Measurements from ENCODE around the gene C17orf114.

C17orf114 gene

DNA sequence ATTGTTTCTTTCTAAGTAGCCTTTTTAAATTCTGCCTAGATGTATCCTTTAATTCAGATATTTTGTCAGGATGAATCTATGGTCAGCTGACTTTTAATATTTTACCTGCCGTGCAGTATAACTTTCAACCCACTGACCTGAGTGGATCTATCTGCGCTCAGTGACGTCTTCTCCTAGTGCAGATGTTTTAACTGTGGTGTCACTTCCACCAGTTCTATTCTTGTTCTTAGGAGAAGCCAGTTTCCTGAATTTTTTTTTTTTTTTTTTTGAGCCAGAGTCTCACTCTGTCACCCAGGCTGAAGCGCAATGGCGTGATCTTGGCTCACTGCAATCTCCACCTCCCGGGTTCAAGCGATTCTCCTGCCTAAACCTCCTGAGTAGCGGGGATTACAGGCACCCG is 35.4 kb downstream of the C17orf114 start:
- Histone ChIP-seq H3K79me2 (ENCODE audit: low read length) (no peaks in the 10 kb centered on the region), H2AFZ (ENCODE audit: low read depth, low read length) (no peak overlapping the region), H3K27ac (ENCODE audit: low read length) (no peak overlapping the region), H4K20me1 (ENCODE audit: insufficient read depth, low read length) (no peaks in the 10 kb centered on the region), H3K4me1 (ENCODE audit: low read length) (no peaks in the 10 kb centered on the region), H3K27me3 (ENCODE audit: low read depth, low read length) (no peaks in the 10 kb centered on the region), H3K4me2 (ENCODE audit: low read length) (no peak overlapping the region), H3K9me3 (ENCODE audit: insufficient read depth, low read length) (no peaks in the 10 kb centered on the region), H3K9ac (ENCODE audit: low read length) (no peak overlapping the region), H3K4me3 (ENCODE audit: low read length) (no peak overlapping the region), H3K36me3 (replicated peaks; ENCODE audit: low read depth, low read length) (no peaks in the 10 kb centered on the region)
- TF ChIP-seq, protein P1, sequence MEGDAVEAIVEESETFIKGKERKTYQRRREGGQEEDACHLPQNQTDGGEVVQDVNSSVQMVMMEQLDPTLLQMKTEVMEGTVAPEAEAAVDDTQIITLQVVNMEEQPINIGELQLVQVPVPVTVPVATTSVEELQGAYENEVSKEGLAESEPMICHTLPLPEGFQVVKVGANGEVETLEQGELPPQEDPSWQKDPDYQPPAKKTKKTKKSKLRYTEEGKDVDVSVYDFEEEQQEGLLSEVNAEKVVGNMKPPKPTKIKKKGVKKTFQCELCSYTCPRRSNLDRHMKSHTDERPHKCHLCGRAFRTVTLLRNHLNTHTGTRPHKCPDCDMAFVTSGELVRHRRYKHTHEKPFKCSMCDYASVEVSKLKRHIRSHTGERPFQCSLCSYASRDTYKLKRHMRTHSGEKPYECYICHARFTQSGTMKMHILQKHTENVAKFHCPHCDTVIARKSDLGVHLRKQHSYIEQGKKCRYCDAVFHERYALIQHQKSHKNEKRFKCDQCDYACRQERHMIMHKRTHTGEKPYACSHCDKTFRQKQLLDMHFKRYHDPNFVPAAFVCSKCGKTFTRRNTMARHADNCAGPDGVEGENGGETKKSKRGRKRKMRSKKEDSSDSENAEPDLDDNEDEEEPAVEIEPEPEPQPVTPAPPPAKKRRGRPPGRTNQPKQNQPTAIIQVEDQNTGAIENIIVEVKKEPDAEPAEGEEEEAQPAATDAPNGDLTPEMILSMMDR (IDR thresholded peaks at IDR 0.05; ENCODE audit: low read depth, low read length), result no peak
- TF ChIP-seq EZH2phosphoT487 (IDR thresholded peaks at IDR 0.05; ENCODE audit: low read depth), result no peak

DNA sequence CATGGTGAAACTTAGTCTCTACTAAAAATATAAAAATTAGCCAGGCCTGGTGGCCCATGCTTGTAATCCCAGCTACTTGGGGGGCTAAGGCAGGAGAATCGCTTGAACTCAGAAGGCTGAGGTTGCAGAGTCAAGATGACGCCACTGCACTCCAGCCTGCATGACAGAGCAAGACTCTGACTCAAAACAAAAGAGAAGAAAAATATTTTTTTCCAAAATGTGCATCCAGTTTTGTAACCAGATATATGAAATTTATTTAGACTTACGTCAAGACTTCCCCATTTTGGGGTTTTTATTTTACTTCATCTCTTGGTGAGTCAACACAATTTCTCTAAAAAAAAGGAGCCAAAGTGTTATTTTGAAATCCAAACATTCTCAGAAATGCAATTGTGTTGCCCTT is 35.9 kb downstream of the C17orf114 start:
- H4K20me1 ChIP-seq (ENCODE audit: insufficient read depth, low read length), result no peaks in the 10 kb centered on the region
- H3K9ac ChIP-seq (ENCODE audit: low read length), result no peak overlapping the region
- no peaks in the 10 kb centered on the region for H3K27me3 ChIP-seq (ENCODE audit: low read depth, low read length)
- no peaks in the 10 kb centered on the region for H3K9me3 ChIP-seq (ENCODE audit: insufficient read depth, low read length)
- H3K4me2 ChIP-seq (ENCODE audit: low read length), result no peak overlapping the region
- no peak overlapping the region for H2AFZ ChIP-seq (ENCODE audit: low read depth, low read length)
- no peaks in the 10 kb centered on the region for H3K79me2 ChIP-seq (ENCODE audit: low read length)
- TF ChIP-seq, protein P1 (IDR thresholded peaks at IDR 0.05; ENCODE audit: low read depth, low read length), result no peak
- TF ChIP-seq EZH2phosphoT487 (IDR thresholded peaks at IDR 0.05; ENCODE audit: low read depth), result no peak
- no peak overlapping the region for H3K27ac ChIP-seq (ENCODE audit: low read length)
- no peaks in the 10 kb centered on the region for H3K36me3 ChIP-seq (replicated peaks; ENCODE audit: low read depth, low read length)
- no peak overlapping the region for H3K4me3 ChIP-seq (ENCODE audit: low read length)
- no peaks in the 10 kb centered on the region for H3K4me1 ChIP-seq (ENCODE audit: low read length)

DNA sequence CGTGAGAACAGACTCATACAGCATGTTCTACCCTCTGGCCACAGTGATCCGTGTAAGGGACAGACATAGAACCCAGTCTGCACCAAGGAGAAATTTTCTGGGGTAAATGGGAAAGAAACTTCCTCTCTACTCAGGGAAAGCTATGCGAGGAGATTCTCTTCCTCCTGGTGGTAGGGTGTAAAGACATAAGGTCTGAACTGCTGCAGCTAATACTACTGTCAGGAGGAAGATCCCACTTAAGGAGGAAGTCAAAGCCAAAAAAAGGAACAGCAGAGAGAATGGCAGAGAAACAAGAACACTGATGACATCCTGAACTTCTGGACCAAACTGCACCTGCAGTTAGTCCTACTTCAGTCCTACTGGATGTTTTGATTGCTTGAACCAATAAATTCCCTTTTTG is 37.5 kb downstream of the C17orf114 start:
- no peak overlapping the region for H3K4me3 ChIP-seq (ENCODE audit: low read length)
- H3K27ac ChIP-seq (ENCODE audit: low read length), result no peak overlapping the region
- no peak overlapping the region for H3K9ac ChIP-seq (ENCODE audit: low read length)
- H3K4me2 ChIP-seq (ENCODE audit: low read length), result no peak overlapping the region
- TF ChIP-seq EZH2phosphoT487 (IDR thresholded peaks at IDR 0.05; ENCODE audit: low read depth), result no peak
- TF ChIP-seq, protein P1 (IDR thresholded peaks at IDR 0.05; ENCODE audit: low read depth, low read length), result no peak
- no peaks in the 10 kb centered on the region for H3K79me2 ChIP-seq (ENCODE audit: low read length)
- H2AFZ ChIP-seq (ENCODE audit: low read depth, low read length), result no peak overlapping the region
- H3K9me3 ChIP-seq (ENCODE audit: insufficient read depth, low read length), result no peaks in the 10 kb centered on the region
- H4K20me1 ChIP-seq (ENCODE audit: insufficient read depth, low read length), result no peaks in the 10 kb centered on the region
- no peaks in the 10 kb centered on the region for H3K27me3 ChIP-seq (ENCODE audit: low read depth, low read length)
- no peaks in the 10 kb centered on the region for H3K4me1 ChIP-seq (ENCODE audit: low read length)
- H3K36me3 ChIP-seq (replicated peaks; ENCODE audit: low read depth, low read length), result no peaks in the 10 kb centered on the region

DNA sequence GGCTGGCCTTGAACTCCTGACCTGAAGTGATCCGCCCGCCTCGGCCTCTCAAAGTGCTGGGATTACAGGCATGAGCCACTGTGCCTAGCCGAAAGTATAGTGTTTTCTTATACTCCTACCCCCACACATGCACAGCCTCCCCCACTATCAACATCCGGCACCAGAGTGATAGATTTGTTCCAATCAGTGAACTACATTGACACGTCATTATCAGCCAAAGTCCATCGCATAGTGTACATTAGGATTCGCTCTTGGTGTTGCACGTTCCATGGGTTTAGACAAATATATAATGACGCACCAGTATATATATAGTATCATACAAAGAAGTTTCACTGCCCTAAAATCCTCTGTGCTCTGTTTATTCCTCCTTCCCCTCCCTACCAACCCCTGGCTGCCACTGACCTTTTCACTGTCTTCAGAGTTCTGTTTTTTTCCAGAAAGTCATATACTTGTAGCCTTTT is 42.3 kb downstream of the C17orf114 start:
- H3K4me3 ChIP-seq (ENCODE audit: low read length), result no peak overlapping the region
- no peak for TF ChIP-seq EZH2phosphoT487 (IDR thresholded peaks at IDR 0.05; ENCODE audit: low read depth)
- TF ChIP-seq, protein P1 (IDR thresholded peaks at IDR 0.05; ENCODE audit: low read depth, low read length), result no peak
- H3K4me1 ChIP-seq (ENCODE audit: low read length), result no peaks in the 10 kb centered on the region
- no peak overlapping the region for H3K27ac ChIP-seq (ENCODE audit: low read length)
- no peaks in the 10 kb centered on the region for H3K27me3 ChIP-seq (ENCODE audit: low read depth, low read length)
- H3K4me2 ChIP-seq (ENCODE audit: low read length), result no peak overlapping the region
- no peaks in the 10 kb centered on the region for H4K20me1 ChIP-seq (ENCODE audit: insufficient read depth, low read length)
- H3K79me2 ChIP-seq (ENCODE audit: low read length), result no peaks in the 10 kb centered on the region
- H3K36me3 ChIP-seq (replicated peaks; ENCODE audit: low read depth, low read length), result no peaks in the 10 kb centered on the region
- H2AFZ ChIP-seq (ENCODE audit: low read depth, low read length), result no peak overlapping the region
- H3K9ac ChIP-seq (ENCODE audit: low read length), result no peak overlapping the region
- no peaks in the 10 kb centered on the region for H3K9me3 ChIP-seq (ENCODE audit: insufficient read depth, low read length)
